Cardiac fibroblast (primary cell): ENCODE results near the gene KMT5C.

ENCODE experiments used
- DNase-seq, 2 donors: peaks; one replicate each; pipeline versions ENCODE4 v3.0.0 to v3.0.0-alpha.2; 2010; ENCODE audit warnings: low read depth in 2 of 2
- H3K4me3 ChIP-seq, 2 donors: replicated peaks in 1 of 2; 1 replicate in 1 of 2; 2 replicates in 1 of 2; pipeline ENCODE4 v1.5.1; 2011; ENCODE audit warnings: low read depth in 2 of 2, low read length in 2 of 2, mild to moderate bottlenecking in 2 of 2, moderate library complexity in 1 of 2
- CTCF ChIP-seq: IDR thresholded peaks from one replicate; pipeline ENCODE4 v1.5.1; 2011; ENCODE audit warnings: low read depth, mild to moderate bottlenecking, low read length, inconsistent platforms

The KMT5C gene

GRCh38 chr19:55366790-55367189, 27.1 kb downstream of the KMT5C start:
- TF ChIP-seq CTCF = no peak
- DNase-seq = no peak
- no peak overlapping the region for H3K4me3 ChIP-seq

- no peak for DNase-seq
- TF ChIP-seq CTCF = no peak
- H3K4me3 ChIP-seq = no peak overlapping the region
These were observed 28.4 kb downstream of the KMT5C start for GRCh38 chr19:55368106-55368505.

GRCh38 chr19:55368701-55369563, 29.3 kb downstream of the KMT5C start:
- no peak for TF ChIP-seq CTCF

GRCh38 chr19:55369653-55370304, 30.1 kb downstream of the KMT5C start:
- H3K4me3 ChIP-seq = peak overlapping the region; percentile 56 to 59
- peak; percentile 48 to 68 for DNase-seq
- no peak for TF ChIP-seq CTCF

More at GRCh38 chr19:55368701-55369563, 29.3 kb downstream of the KMT5C start:
- DNase-seq = peak; percentile 34 to 61
- peak overlapping the region; percentile 19 to 47 for H3K4me3 ChIP-seq

- DNase-seq = peak in 1 of 2 donors; percentile 42
- peak within 1 kb of the TSS; percentile 56 to 59 for H3K4me3 ChIP-seq
- no peak for TF ChIP-seq CTCF
These were observed 30.8 kb downstream of the KMT5C start, which contains the start of gene IL11 for GRCh38 chr19:55370305-55370988. Gene IL11 (minus strand): TSS chr19:55370463. CDS start chr19:55370310, 153 bp downstream.

GRCh38 chr19:55372316-55373081, 32.8 kb downstream of the KMT5C start:
- peak in 1 of 2 donors; percentile 51 for DNase-seq
- no peak for TF ChIP-seq CTCF
- no peak overlapping the region for H3K4me3 ChIP-seq
